Stomach (tissue), 4 donors: Measurements from ENCODE around the gene CD82.

ENCODE experiments used
- EP300 ChIP-seq: sonication (generic); formaldehyde crosslinking; IDR thresholded peaks from one replicate; pipeline ENCODE4 v1.6.1; 2017; ENCODE audit warnings: antibody characterized with exemption
- POLR2A ChIP-seq, 4 donors: fragments of 450-650 bp; IDR thresholded peaks; one replicate each; pipeline ENCODE4 v1.6.1; 2016; ENCODE audit warnings: antibody characterized with exemption in 4 of 4, control low read depth in 2 of 4, mild to moderate bottlenecking in 1 of 4, moderate library complexity in 1 of 4
- POLR2AphosphoS5 ChIP-seq, 3 donors: sonication (generic); formaldehyde crosslinking; IDR thresholded peaks; one replicate each; pipeline ENCODE4 v1.6.1; 2016; ENCODE audit warnings: antibody characterized with exemption in 3 of 3
- TF ChIP-seq, protein P1 (sequence below), 7 experiments: fragments of 450-650 bp in 4 of 7; fragments of 200-600 bp in 3 of 7; sonication (generic) in 3 of 7; IDR thresholded peaks; one replicate each; pipeline ENCODE4 v1.5.1; 2016 to 2019; ENCODE audit warnings: antibody characterized with exemption in 7 of 7, control low read depth in 2 of 7, mild to moderate bottlenecking in 1 of 7

DNA sequence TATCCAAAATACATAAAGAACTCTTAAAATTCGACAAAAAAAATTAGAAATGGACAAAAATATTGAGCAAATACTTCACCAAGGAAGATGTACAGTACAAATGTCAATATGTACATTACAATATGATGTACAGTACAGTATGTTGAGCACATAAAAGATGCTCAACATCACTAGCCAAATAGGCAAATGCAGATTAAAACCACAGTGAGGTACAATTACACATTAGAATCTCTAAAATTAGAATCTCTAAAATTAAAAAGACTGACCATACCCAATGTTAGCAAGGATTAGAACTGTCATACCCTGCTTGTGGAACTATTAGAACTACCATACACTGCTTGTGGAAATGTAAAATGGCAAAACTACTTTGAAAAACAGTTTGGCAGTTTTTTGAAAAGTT, 82.6 kb downstream of the CD82 start:
- TF ChIP-seq, protein P1, sequence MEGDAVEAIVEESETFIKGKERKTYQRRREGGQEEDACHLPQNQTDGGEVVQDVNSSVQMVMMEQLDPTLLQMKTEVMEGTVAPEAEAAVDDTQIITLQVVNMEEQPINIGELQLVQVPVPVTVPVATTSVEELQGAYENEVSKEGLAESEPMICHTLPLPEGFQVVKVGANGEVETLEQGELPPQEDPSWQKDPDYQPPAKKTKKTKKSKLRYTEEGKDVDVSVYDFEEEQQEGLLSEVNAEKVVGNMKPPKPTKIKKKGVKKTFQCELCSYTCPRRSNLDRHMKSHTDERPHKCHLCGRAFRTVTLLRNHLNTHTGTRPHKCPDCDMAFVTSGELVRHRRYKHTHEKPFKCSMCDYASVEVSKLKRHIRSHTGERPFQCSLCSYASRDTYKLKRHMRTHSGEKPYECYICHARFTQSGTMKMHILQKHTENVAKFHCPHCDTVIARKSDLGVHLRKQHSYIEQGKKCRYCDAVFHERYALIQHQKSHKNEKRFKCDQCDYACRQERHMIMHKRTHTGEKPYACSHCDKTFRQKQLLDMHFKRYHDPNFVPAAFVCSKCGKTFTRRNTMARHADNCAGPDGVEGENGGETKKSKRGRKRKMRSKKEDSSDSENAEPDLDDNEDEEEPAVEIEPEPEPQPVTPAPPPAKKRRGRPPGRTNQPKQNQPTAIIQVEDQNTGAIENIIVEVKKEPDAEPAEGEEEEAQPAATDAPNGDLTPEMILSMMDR (IDR thresholded peaks at IDR 0.05): no peak
- no peak for TF ChIP-seq POLR2A (IDR thresholded peaks at IDR 0.05)
- TF ChIP-seq POLR2AphosphoS5 (IDR thresholded peaks at IDR 0.05): no peak
- no peak for TF ChIP-seq EP300
